Karpas-422 (cell line): ENCODE data around the gene MAF. TPM values are rescaled to one million over a fixed set of nuclear protein-coding genes. Genes with fewer than 3 reads are reported as not detected.

Source experiments
- DNase-seq: peaks from one replicate; pipeline ENCODE4 v3.0.0-alpha.2; 2015
- H2AFZ ChIP-seq: fragments of 200-600 bp; sonication (generic); 2 replicates; pipeline ENCODE4 v1.6.1; 2014; ENCODE audit warnings: antibody characterized with exemption, low read length, mixed read lengths
- H3K27ac ChIP-seq: fragments of 200-600 bp; sonication (generic); 2 replicates; pipeline ENCODE4 v1.5.1; 2014; ENCODE audit warnings: mild to moderate bottlenecking, low read length, moderate library complexity
- H3K27me3 ChIP-seq: fragments of 200-600 bp; sonication (generic); 2 replicates; pipeline ENCODE4 v1.6.1; 2014; ENCODE audit warnings: low read length, mixed read lengths
- H3K36me3 ChIP-seq: fragments of 200-600 bp; sonication (generic); 2 replicates; pipeline ENCODE4 v1.6.1; 2014; ENCODE audit warnings: low read length, mixed read lengths; ENCODE audit not compliant: insufficient read depth
- H3K4me1 ChIP-seq: fragments of 200-600 bp; sonication (generic); 2 replicates; pipeline ENCODE4 v1.6.1; 2014; ENCODE audit warnings: mild to moderate bottlenecking, low read length, mixed read lengths
- H3K4me2 ChIP-seq: fragments of 200-600 bp; sonication (generic); 2 replicates; pipeline ENCODE4 v1.6.1; 2014; ENCODE audit warnings: low read length, low read depth, mild to moderate bottlenecking; ENCODE audit not compliant: poor library complexity, severe bottlenecking
- H3K4me3 ChIP-seq: fragments of 200-600 bp; sonication (generic); 2 replicates; pipeline ENCODE4 v1.5.1; 2014; ENCODE audit warnings: mild to moderate bottlenecking, antibody characterized with exemption, low read length, mixed read lengths
- H3K79me2 ChIP-seq: fragments of 200-600 bp; sonication (generic); 2 replicates; pipeline ENCODE4 v1.6.1; 2014; ENCODE audit warnings: mild to moderate bottlenecking, low read length, mixed read lengths
- H3K9ac ChIP-seq: fragments of 200-600 bp; sonication (generic); 2 replicates; pipeline ENCODE4 v1.6.0; 2014; ENCODE audit warnings: low read length
- H3K9me2 ChIP-seq: fragments of 200-600 bp; sonication (generic), shearing (Covaris generic); replicated peaks from 2 replicates; pipeline ENCODE4 v1.6.0; 2014; ENCODE audit warnings: mild to moderate bottlenecking, low read length, moderate library complexity; ENCODE audit not compliant: insufficient read depth
- H3K9me3 ChIP-seq: fragments of 300-700, 200-600 bp; sonication (generic); 2 replicates; pipeline ENCODE4 v1.6.1; 2014; ENCODE audit warnings: low read length, mixed read lengths
- H4K20me1 ChIP-seq: fragments of 200-600 bp; sonication (generic); 2 replicates; pipeline ENCODE4 v1.6.1; 2014; ENCODE audit warnings: mild to moderate bottlenecking, antibody characterized with exemption, low read length, low read depth; ENCODE audit not compliant: insufficient read depth
- total RNA-seq: library from RNA; depleted of rRNA; stranded (reverse); fragments of >200 nt; shearing (Covaris generic); gene quantifications from 2 replicates; pipeline ENCODE4 v1.2.3, GENCODE V29; 2014; ENCODE audit warnings: low replicate concordance

The MAF gene
- total RNA-seq, 1 experiment from 2014 or later = not detected

DNA sequence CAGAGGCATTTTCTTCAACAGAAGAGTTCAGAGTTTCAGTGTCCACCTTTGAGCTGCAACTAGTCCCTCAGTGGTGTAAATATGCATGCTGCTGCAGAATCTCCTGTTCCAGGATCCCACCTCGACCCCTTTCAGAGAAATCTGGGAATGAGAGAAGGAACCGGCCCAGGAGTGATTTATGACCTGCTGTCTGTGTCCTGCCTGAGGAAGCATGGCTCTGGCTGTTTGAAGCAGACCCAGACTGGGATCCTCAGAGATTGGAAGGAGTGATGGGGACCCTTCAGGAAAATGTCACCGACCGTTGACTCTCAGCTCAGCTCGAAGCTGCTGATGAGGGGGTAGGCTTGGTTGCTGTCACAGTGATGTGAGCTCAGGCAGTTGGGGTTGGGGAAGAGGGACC lies 8.4 kb upstream of the MAF start:
- Histone ChIP-seq H3K9me3 (no peaks in the 10 kb centered on the region), H3K36me3 (no peaks in the 10 kb centered on the region), H3K4me2 (no peak overlapping the region), H3K9me2 (no peaks in the 10 kb centered on the region), H3K4me3 (no peak overlapping the region), H3K27me3 (no peaks in the 10 kb centered on the region), H2AFZ (no peak overlapping the region), H3K4me1 (no peaks in the 10 kb centered on the region), H3K27ac (no peak overlapping the region), H4K20me1 (no peaks in the 10 kb centered on the region), H3K9ac (no peak overlapping the region), H3K79me2 (no peaks in the 10 kb centered on the region)
- no peak for DNase-seq

DNA sequence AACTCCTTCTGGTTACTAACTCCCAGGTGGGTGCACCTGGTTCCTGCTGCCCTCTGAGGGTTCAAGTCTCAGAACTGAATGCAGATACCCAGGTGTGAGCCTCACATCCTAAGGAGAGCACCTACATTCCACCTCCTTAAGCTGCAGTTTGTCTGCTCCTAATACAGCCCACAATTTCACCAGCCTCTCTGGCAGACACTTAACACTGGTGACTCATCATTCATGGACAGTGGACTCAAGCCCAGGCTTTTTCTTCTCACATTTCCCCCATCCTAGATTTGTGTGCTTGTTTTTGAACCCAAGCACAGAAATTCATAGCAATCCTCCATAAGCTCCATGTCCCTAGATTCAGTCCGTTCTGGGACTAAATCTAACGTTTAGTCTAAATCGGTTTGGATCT lies 7.0 kb upstream of the MAF start:
- H3K79me2 ChIP-seq = no peaks in the 10 kb centered on the region
- H3K36me3 ChIP-seq = no peaks in the 10 kb centered on the region
- no peaks in the 10 kb centered on the region for H3K27me3 ChIP-seq
- no peak overlapping the region for H3K4me3 ChIP-seq
- H3K9ac ChIP-seq = no peak overlapping the region
- no peak overlapping the region for H3K27ac ChIP-seq
- H2AFZ ChIP-seq = no peak overlapping the region
- H3K4me1 ChIP-seq = no peaks in the 10 kb centered on the region
- no peak overlapping the region for H3K4me2 ChIP-seq
- H4K20me1 ChIP-seq = no peaks in the 10 kb centered on the region
- H3K9me2 ChIP-seq = no peaks in the 10 kb centered on the region
- no peak for DNase-seq
- H3K9me3 ChIP-seq = no peaks in the 10 kb centered on the region

DNA sequence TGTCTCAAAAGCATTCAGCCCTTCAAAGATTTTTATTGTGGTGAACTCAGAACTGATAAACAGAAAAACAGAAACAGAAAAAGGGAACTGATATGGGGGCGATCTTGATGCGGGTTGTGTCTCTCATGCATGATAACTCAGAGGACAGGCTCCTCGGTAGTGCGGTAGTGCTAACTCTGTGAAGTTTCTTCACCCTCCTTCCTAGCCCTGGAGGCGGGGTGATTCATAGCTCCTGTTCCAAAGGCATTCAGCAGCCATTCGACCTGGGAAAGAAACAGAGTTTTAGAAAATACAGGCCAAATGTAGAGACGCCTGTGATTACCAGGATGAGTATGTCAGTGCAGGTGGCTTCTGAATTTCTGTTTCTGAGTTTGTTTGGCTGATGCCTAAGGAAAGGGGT lies 5.5 kb upstream of the MAF start:
- no peaks in the 10 kb centered on the region for H3K4me1 ChIP-seq
- no peak overlapping the region for H3K4me2 ChIP-seq
- H3K79me2 ChIP-seq = no peaks in the 10 kb centered on the region
- no peaks in the 10 kb centered on the region for H4K20me1 ChIP-seq
- no peak for DNase-seq
- no peak overlapping the region for H3K4me3 ChIP-seq
- no peak overlapping the region for H3K27ac ChIP-seq
- no peak overlapping the region for H2AFZ ChIP-seq
- H3K9ac ChIP-seq = no peak overlapping the region
- no peaks in the 10 kb centered on the region for H3K9me3 ChIP-seq
- H3K36me3 ChIP-seq = no peaks in the 10 kb centered on the region
- no peaks in the 10 kb centered on the region for H3K27me3 ChIP-seq
- no peaks in the 10 kb centered on the region for H3K9me2 ChIP-seq

DNA sequence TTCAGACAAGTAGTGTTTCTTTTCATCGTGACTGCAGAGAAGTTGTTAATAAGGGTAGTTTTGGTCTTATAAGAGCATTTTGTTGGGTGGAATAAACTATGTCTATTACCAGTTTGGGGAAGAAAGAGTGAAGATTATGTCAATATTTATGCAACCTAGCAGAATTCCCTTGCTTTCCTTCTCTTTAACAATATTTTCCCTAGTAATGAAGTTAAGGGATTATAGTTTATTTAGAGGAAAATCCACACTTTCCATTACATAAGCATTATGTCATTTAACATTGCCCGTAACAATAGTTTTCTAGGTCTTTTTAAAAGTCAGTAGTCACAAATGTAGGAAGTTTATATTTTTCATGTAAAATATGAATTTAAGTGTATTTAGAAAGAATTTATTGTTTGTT lies 2.5 kb upstream of the MAF start:
- Histone ChIP-seq H3K9me2 (no peaks in the 10 kb centered on the region), H3K27me3 (no peaks in the 10 kb centered on the region), H3K4me1 (no peaks in the 10 kb centered on the region), H3K9me3 (no peaks in the 10 kb centered on the region), H3K36me3 (no peaks in the 10 kb centered on the region), H3K4me2 (no peak overlapping the region), H3K9ac (no peak overlapping the region), H3K27ac (no peak overlapping the region), H3K4me3 (no peak overlapping the region), H2AFZ (no peak overlapping the region), H3K79me2 (no peaks in the 10 kb centered on the region), H4K20me1 (no peaks in the 10 kb centered on the region)
- DNase-seq = no peak

DNA sequence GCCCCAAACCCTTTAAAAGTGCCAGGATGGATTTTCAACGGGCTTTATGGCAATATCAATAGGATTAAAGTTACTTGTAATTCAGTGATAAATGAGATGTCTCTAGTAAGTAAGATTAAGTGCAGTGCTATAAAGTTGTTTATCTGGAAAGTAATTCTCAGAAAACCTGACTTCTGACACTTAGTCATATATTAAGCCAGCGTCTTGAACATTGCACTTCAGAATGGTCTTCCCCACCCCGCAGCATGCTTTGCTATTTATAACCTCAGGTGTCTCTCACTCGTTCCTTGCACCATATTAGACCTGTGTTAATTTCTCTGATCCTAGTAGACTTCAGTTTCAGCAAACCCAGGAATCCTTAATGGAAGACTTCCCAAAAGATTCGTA lies 2.1 kb upstream of the MAF start:
- Histone ChIP-seq H4K20me1 (no peaks in the 10 kb centered on the region), H3K79me2 (no peaks in the 10 kb centered on the region), H3K27ac (no peak overlapping the region), H3K27me3 (no peaks in the 10 kb centered on the region), H3K4me1 (no peaks in the 10 kb centered on the region), H3K36me3 (no peaks in the 10 kb centered on the region), H3K4me2 (no peak overlapping the region), H3K9ac (no peak overlapping the region), H2AFZ (no peak overlapping the region), H3K4me3 (no peak overlapping the region), H3K9me2 (no peaks in the 10 kb centered on the region), H3K9me3 (no peaks in the 10 kb centered on the region)
- no peak for DNase-seq

DNA sequence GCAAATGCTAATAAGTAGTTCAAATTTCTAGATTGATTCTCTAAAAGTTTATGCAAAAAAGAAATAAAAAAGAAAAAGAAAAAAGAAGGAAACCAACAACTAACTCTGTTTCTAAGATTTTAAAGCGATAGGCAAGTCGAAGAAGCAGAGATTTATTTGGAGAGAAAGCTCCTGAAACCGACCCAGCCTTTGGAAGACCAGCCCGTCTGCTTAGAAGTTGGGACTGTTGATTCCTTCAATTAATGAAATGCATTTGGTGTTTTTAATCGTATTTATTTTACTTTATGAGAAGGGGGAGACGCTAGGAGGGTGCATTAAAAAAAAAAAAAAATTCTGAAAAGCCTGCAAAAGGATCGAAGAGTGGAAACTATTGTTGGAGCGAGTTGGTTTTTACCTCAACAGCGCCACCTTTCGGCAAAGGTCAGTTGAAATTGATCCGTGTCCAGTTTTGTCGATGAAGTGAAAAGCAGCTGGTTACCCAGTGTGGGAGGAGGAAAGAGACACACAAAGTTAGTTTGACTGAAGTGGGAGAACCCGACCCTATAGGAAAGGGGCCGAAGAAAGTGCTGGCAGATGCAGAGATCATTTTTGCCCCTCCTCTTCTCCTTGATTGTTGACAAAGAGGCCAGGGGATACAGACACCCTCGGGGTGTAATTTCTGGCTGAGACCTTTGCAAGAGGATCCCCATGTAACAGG lies 1.5 kb upstream of the MAF start:
- Histone ChIP-seq H3K4me1 (no peaks in the 10 kb centered on the region), H3K4me3 (no peak overlapping the region), H4K20me1 (no peaks in the 10 kb centered on the region), H3K4me2 (no peak overlapping the region), H3K79me2 (no peaks in the 10 kb centered on the region), H2AFZ (no peak overlapping the region), H3K36me3 (no peaks in the 10 kb centered on the region), H3K27ac (no peak overlapping the region), H3K9ac (no peak overlapping the region), H3K9me2 (no peaks in the 10 kb centered on the region), H3K27me3 (no peaks in the 10 kb centered on the region), H3K9me3 (no peaks in the 10 kb centered on the region)
- DNase-seq = peak; percentile 83

DNA sequence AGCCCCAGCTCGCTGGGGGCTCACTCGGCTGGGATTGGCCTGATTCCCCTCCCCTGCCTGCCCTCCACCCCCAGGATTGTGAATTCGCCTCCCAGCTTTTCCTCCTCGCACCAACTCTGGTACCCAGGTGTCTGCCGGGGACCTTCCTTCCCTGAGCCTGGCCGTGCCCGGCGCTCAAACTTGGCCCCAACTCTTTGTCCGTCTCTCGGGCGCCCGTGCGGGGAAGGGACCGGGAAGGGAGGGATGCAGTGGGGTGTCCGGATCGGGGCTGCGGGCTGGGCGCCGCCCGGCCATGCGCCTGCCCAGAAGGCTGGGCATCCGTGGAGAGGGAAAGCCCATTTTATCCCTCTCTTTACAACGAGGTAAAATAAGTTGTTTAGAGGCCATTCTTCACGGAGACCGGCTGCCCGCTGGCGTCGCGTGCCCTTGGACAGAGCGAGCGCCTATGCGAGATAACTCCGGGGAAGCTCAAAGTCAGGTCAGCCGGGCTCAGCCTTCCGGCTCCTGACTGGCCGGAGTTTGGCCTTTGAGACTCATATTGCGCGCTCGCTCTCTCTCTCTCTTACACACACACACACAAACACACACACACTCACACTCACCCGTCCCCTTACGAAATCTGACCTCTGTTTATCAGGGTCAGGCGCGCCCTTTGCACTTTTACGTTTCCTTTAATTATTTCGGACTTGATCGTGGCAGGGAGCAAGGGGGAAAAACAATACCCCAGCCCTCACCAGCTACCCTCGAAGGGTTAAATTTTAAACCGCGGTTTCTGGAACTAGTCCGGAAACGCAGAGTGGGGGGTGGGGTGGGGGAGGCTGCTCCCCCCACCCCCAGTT lies 774 bp upstream of the MAF start:
- H3K9ac ChIP-seq = no peak overlapping the region
- H3K4me3 ChIP-seq = no peak overlapping the region
- no peaks in the 10 kb centered on the region for H3K36me3 ChIP-seq
- no peaks in the 10 kb centered on the region for H3K9me3 ChIP-seq
- no peaks in the 10 kb centered on the region for H3K4me1 ChIP-seq
- H3K79me2 ChIP-seq = no peaks in the 10 kb centered on the region
- H3K27ac ChIP-seq = no peak overlapping the region
- no peak overlapping the region for H2AFZ ChIP-seq
- no peaks in the 10 kb centered on the region for H3K27me3 ChIP-seq
- no peak overlapping the region for H3K4me2 ChIP-seq
- H3K9me2 ChIP-seq = no peaks in the 10 kb centered on the region
- DNase-seq = no peak
- H4K20me1 ChIP-seq = no peaks in the 10 kb centered on the region

DNA sequence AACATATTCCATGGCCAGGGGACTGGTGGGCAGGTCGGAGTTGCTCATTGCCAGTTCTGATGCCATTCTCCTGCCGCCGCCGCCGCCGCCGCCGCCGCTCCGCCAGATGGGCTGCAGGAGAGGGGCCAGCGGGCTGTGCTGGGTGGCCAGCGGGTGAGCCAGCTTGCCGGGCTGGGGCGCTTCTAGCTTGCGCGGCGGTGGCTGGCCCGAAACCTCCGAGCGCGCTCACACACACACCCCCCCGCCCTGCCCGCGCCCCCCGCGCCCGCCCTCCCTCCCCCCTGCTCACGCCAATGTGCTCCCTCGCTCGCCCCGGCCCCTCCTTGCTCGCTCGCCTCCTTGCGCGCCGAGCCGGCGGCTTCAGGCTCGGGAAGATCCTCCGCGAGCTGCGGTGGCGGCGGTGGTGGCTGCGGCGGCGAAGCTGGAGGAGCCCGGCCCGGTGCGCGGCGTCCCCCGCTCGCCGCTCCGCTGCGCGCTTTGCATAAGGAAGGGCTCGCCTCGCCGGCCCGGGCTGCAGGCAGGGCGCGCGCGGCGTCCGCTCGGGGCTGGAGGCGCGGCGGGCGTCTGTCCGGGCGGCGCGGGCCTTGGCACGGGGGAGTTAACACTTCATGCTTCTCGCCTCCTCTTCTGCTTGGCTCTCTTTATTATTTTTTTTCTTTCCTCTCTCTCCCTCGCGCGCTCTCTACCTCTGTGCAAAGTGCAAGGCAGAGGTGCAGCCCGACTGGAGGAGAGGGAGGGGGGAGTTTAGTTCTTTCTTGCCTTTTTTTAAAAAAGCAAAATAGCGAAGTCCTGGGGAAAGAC lies 500 bp downstream of the MAF start:
- Histone ChIP-seq H3K79me2 (no peaks in the 10 kb centered on the region), H3K36me3 (no peaks in the 10 kb centered on the region), H3K9ac (no peak overlapping the region), H3K9me3 (no peaks in the 10 kb centered on the region), H2AFZ (no peak overlapping the region), H3K9me2 (no peaks in the 10 kb centered on the region), H3K4me2 (peak overlapping the region; percentile 58), H4K20me1 (no peaks in the 10 kb centered on the region), H3K4me1 (no peaks in the 10 kb centered on the region), H3K27ac (no peak overlapping the region), H3K4me3 (no peak overlapping the region), H3K27me3 (no peaks in the 10 kb centered on the region)
- peak; percentile 50 for DNase-seq
